ENCODE data around the gene SMIM23. TPM values are rescaled to one million over a fixed set of nuclear protein-coding genes. Genes with fewer than 3 reads are reported as not detected.

Gene SMIM23
- total and polyA plus RNA-seq, 2 of the 4 experiments (the other 2 are of a cell fraction), result not detected

- no CpG with 5 or more reads among the region's 2 CpGs for WGBS, 2 experiments (ENCODE audit: extremely low coverage in 2 of 2, insufficient read length in 1 of 2)
- ATAC-seq (ENCODE audit: low read depth) (no peak), DNase-seq (no peak)
- H3K9ac ChIP-seq (ENCODE audit: low read depth, low read length), result no peak overlapping the region
- no peak overlapping the region for H3K56ac ChIP-seq (ENCODE audit: extremely low read depth, insufficient read depth, low read length)
- no peak overlapping the region for H2AK9ac ChIP-seq (replicated peaks; ENCODE audit: low read depth, low read length, poor library complexity)
- no peak overlapping the region for H2BK15ac ChIP-seq (ENCODE audit: low read depth, low read length)
- no peak overlapping the region for H2BK20ac ChIP-seq (ENCODE audit: low read depth, low read length)
- H3K4ac ChIP-seq (ENCODE audit: low read depth, low read length), result no peak overlapping the region
- no peak overlapping the region for H3K23ac ChIP-seq (ENCODE audit: low read depth, low read length)
- POLR2A ChIA-PET (ENCODE audit: unreplicated experiment), result no interaction called here
- H3K9me3 ChIP-seq (ENCODE audit: control insufficient read depth, insufficient read depth, low read length), result no peaks in the 10 kb centered on the region
- H3K27ac ChIP-seq (ENCODE audit: insufficient read depth, low read length), result no peak overlapping the region
- no peak overlapping the region for H2BK5ac ChIP-seq (ENCODE audit: low read depth, low read length, poor library complexity, severe bottlenecking)
- no peak overlapping the region for H4K5ac ChIP-seq (ENCODE audit: low read depth, low read length)
- H3K4me2 ChIP-seq (ENCODE audit: low read depth, low read length), result no peak overlapping the region
- H4K20me1 ChIP-seq (ENCODE audit: insufficient read depth, low read length), result no peaks in the 10 kb centered on the region
- no peak overlapping the region for H2BK120ac ChIP-seq (ENCODE audit: low read depth, low read length)
- in situ Hi-C loops (cut with MboI; ENCODE audit: low sequenced_read_pairs) (no loop called here), dilution Hi-C loops (cut with HindIII; ENCODE audit: low sequenced_read_pairs, unreplicated experiment) (no loop called here), intact Hi-C loops (cut with micrococcal nuclease) (no loop called here)
- no TSS peak for BruUV-seq (replicated peaks)
- no peak overlapping the region for H4K8ac ChIP-seq (ENCODE audit: low read depth in 2 of 2, low read length in 2 of 2)
- no peak overlapping the region for H4K91ac ChIP-seq (ENCODE audit: insufficient read depth, low read depth, low read length)
- H3K18ac ChIP-seq (ENCODE audit: low read depth, low read length), result no peak overlapping the region
- no peaks in the 10 kb centered on the region for H3K36me3 ChIP-seq (ENCODE audit: control insufficient read depth, insufficient read depth, low read length)
- H3K14ac ChIP-seq (replicated peaks; ENCODE audit: low read depth, low read length), result no peak overlapping the region
- H2AK5ac ChIP-seq (ENCODE audit: low read depth, low read length), result no peak overlapping the region
- H3K9me1 ChIP-seq (ENCODE audit: insufficient read depth, low read length), result no peaks in the 10 kb centered on the region
- H2AFZ ChIP-seq (replicated peaks; ENCODE audit: low read length, poor library complexity), result no peak overlapping the region
- H3K79me1 ChIP-seq (ENCODE audit: low read depth in 1 of 2, low read length in 2 of 2), result no peaks in the 10 kb centered on the region
- no peaks in the 10 kb centered on the region for H3K4me1 ChIP-seq (ENCODE audit: control insufficient read depth, insufficient read depth, low read length)
- CTCF ChIA-PET, result no interaction called here
- TF ChIP-seq FOS (IDR thresholded peaks at IDR 0.05; ENCODE audit: low read depth, low read length), result no peak
- no peak for TF ChIP-seq SMC3 (IDR thresholded peaks at IDR 0.05; ENCODE audit: low read depth, low read length)
- no peak for TF ChIP-seq NFE2L2 (IDR thresholded peaks at IDR 0.05; ENCODE audit: low read depth, low read length)
- no peak for TF ChIP-seq RFX5 (IDR thresholded peaks at IDR 0.05; ENCODE audit: low read depth, low read length)
- no peak for TF ChIP-seq RAD21 (IDR thresholded peaks at IDR 0.05; ENCODE audit: low read length)
- peaks cover 10% of the 10 kb centered on the region; the same call in 1 of the 2 replicates for H3K27me3 ChIP-seq (ENCODE audit: control insufficient read depth, insufficient read depth, low read length)
- no peak overlapping the region for H3K4me3 ChIP-seq (ENCODE audit: insufficient read depth, low read depth, low read length)
Observed at GRCh38 chr5:171744264-171744663, 41.4 kb upstream of the SMIM23 start.
